HepG2 (cell line): ENCODE measurements around the gene KRT40. TPM values are rescaled to one million over a fixed set of nuclear protein-coding genes. Genes with fewer than 3 reads are reported as not detected.

ENCODE experiments used
- ATAC-seq: fragments of 200-7000 bp; cut with Tn5 transposase; 3 replicates; pipeline ENCODE4 v1.9.1; 2020; ENCODE audit warnings: mild to moderate bottlenecking, moderate library complexity
- BruUV-seq: library from RNA; stranded (reverse); fragments of 400-500 nt; replicated peaks from 2 replicates; lab custom pipeline; 2021; lab: Mats Ljungman, UMichigan
- CTCF ChIA-PET: fragments of 300-600 bp; formaldehyde crosslinking; extraction: SDS; loops from one replicate; lab custom pipeline; 2021; ENCODE audit warnings: low total read pairs, inconsistent platforms, low intra/inter-chr PET ratio; lab: Yijun Ruan, JAX
- POLR2A ChIA-PET: fragments of 350-600 bp; sonication (Branson Sonifier 250); formaldehyde crosslinking; loops from one replicate; lab custom pipeline; 2020; ENCODE audit warnings: antibody characterized with exemption, inconsistent platforms; lab: Yijun Ruan, JAX
- DNase-seq: peaks from one replicate; pipeline ENCODE4 v3.0.0-alpha.2; 2015; ENCODE audit warnings: low spot score
- FAIRE-seq: peaks from 3 replicates; lab custom pipeline; 2011; peaks lifted over from hg19 to GRCh38; lab: Jason Lieb, UNC
- H2AFZ ChIP-seq: one replicate; pipeline ENCODE4 v1.6.1; 2011; ENCODE audit warnings: low read length, inconsistent platforms
- H3K27ac ChIP-seq: fragments of 300-600 bp; 3 replicates; pipeline ENCODE4 v1.8.0; 2011; ENCODE audit warnings: mixed run types, mild to moderate bottlenecking, mixed read lengths, low read length, inconsistent platforms; ENCODE audit not compliant: insufficient read depth; ENCODE audit errors: extremely low read length
- H3K27me3 ChIP-seq, 2 experiments: fragments of 200-600 bp in 1 of 2; 2 replicates in 1 of 2; 3 replicates in 1 of 2; pipeline versions ENCODE4 v1.6.0 to v1.8.0; 2011; ENCODE audit warnings: low read length in 2 of 2, mild to moderate bottlenecking in 2 of 2, moderate library complexity in 2 of 2, inconsistent platforms in 1 of 2; ENCODE audit not compliant: insufficient read depth in 2 of 2, control insufficient read depth in 1 of 2
- H3K36me3 ChIP-seq, 2 experiments: fragments of 200-600 bp in 1 of 2; replicated peaks in 1 of 2; 2 replicates in 1 of 2; 3 replicates in 1 of 2; pipeline versions ENCODE4 v1.5.1 to v1.8.0; 2011; ENCODE audit warnings: low read length in 2 of 2, inconsistent platforms in 1 of 2; ENCODE audit not compliant: insufficient read depth in 2 of 2, control insufficient read depth in 1 of 2
- H3K4me1 ChIP-seq: 2 replicates; pipeline ENCODE4 v1.5.1; 2012; ENCODE audit warnings: low read length, inconsistent platforms; ENCODE audit not compliant: insufficient read depth
- H3K4me2 ChIP-seq: 2 replicates; pipeline ENCODE4 v1.6.0; 2011; ENCODE audit warnings: low read depth, low read length, inconsistent platforms
- H3K4me3 ChIP-seq, 3 experiments: fragments of 200-600 bp in 1 of 3; sonication (generic), shearing (Covaris generic) in 1 of 3; replicated peaks in 1 of 3; 2 replicates each; pipeline ENCODE4 v1.5.1; 2011 to 2016; ENCODE audit warnings: low read length in 3 of 3, inconsistent platforms in 2 of 3, low read depth in 2 of 3, mild to moderate bottlenecking in 2 of 3, control low read depth in 1 of 3, mixed read lengths in 1 of 3; ENCODE audit not compliant: insufficient read depth in 1 of 3
- H3K79me2 ChIP-seq: one replicate; pipeline ENCODE4 v1.6.1; 2011; ENCODE audit warnings: low read length, inconsistent platforms; ENCODE audit not compliant: insufficient read depth
- H3K9ac ChIP-seq: 2 replicates; pipeline ENCODE4 v1.6.0; 2011; ENCODE audit warnings: mild to moderate bottlenecking, low read depth, low read length, inconsistent platforms; ENCODE audit not compliant: insufficient read depth
- H3K9me3 ChIP-seq: 2 replicates; pipeline ENCODE4 v1.5.1; 2012; ENCODE audit warnings: mild to moderate bottlenecking, low read length
- H4K20me1 ChIP-seq: 2 replicates; pipeline ENCODE4 v1.6.0; 2011; ENCODE audit warnings: inconsistent platforms, mild to moderate bottlenecking, low read length, moderate library complexity; ENCODE audit not compliant: insufficient read depth
- EHMT2 ChIP-seq: fragments of 200-600 bp; sonication (generic); IDR thresholded peaks from 2 replicates; pipeline ENCODE4 v1.7.0; 2017; ENCODE audit warnings: antibody characterized with exemption, low read depth, low read length, borderline replicate concordance
- ETV5 ChIP-seq: IDR thresholded peaks from 2 replicates; pipeline ENCODE4 v1.6.1; 2018; ENCODE audit warnings: missing biosample characterization, missing genetic modification reagents, inconsistent platforms, borderline replicate concordance
- GZF1 ChIP-seq: sonication (generic); formaldehyde crosslinking; IDR thresholded peaks from 2 replicates; pipeline ENCODE4 v1.5.1; 2020; ENCODE audit warnings: mild to moderate bottlenecking, missing genetic modification reagents
- JUN ChIP-seq: sonication (generic); formaldehyde crosslinking; IDR thresholded peaks from 2 replicates; pipeline ENCODE4 v1.4.0; 2020; ENCODE audit warnings: mild to moderate bottlenecking, missing genetic modification reagents
- MTF1 ChIP-seq: sonication (generic); formaldehyde crosslinking; IDR thresholded peaks from 2 replicates; pipeline ENCODE4 v1.5.0; 2020; ENCODE audit warnings: missing genetic modification reagents
- NCOR1 ChIP-seq: fragments of 200-600 bp; sonication (generic); IDR thresholded peaks from 2 replicates; pipeline ENCODE4 v1.7.0; 2017; ENCODE audit warnings: antibody characterized with exemption, low read length, borderline replicate concordance
- SAFB2 ChIP-seq: sonication (generic); formaldehyde crosslinking; IDR thresholded peaks from 2 replicates; pipeline ENCODE4 v1.5.1; 2020; ENCODE audit warnings: missing genetic modification reagents, low read depth, mild to moderate bottlenecking, borderline replicate concordance
- SOX13 ChIP-seq, 3 experiments: fragments of 450-650 bp in 1 of 3; sonication (generic) in 1 of 3; formaldehyde crosslinking in 1 of 3; IDR thresholded peaks in 2 of 3; conservative IDR thresholded peaks in 1 of 3; 2 replicates each; pipeline versions ENCODE4 v1.5.0 to v1.6.1; 2016 to 2020; ENCODE audit warnings: antibody characterized with exemption in 1 of 3, mild to moderate bottlenecking in 1 of 3, missing compliant biosample characterization in 1 of 3, missing genetic modification reagents in 1 of 3, moderate library complexity in 1 of 3
- SUZ12 ChIP-seq: fragments of 150-350 bp; IDR thresholded peaks from 2 replicates; pipeline ENCODE4 v1.6.1; 2014; ENCODE audit warnings: low read depth, low read length
- ZNF101 ChIP-seq: sonication (generic); formaldehyde crosslinking; IDR thresholded peaks from 2 replicates; pipeline ENCODE4 v1.4.0; 2020; ENCODE audit warnings: mild to moderate bottlenecking, low read depth, missing genetic modification reagents, borderline replicate concordance
- ZNF296 ChIP-seq: sonication (generic); formaldehyde crosslinking; conservative IDR thresholded peaks from 2 replicates; pipeline ENCODE4 v1.5.0; 2020; ENCODE audit warnings: mild to moderate bottlenecking, missing genetic modification reagents
- ZNF615 ChIP-seq: sonication (generic); formaldehyde crosslinking; IDR thresholded peaks from 2 replicates; pipeline ENCODE4 v1.5.0; 2020; ENCODE audit warnings: mild to moderate bottlenecking, missing genetic modification reagents, borderline replicate concordance
- ZNF619 ChIP-seq: sonication (generic); formaldehyde crosslinking; IDR thresholded peaks from 2 replicates; pipeline ENCODE4 v1.4.0; 2020; ENCODE audit warnings: mild to moderate bottlenecking, missing genetic modification reagents
- ZNF674 ChIP-seq: sonication (generic); formaldehyde crosslinking; IDR thresholded peaks from 2 replicates; pipeline ENCODE4 v1.5.0; 2020; ENCODE audit warnings: low read depth, mild to moderate bottlenecking, missing genetic modification reagents
- ZSCAN30 ChIP-seq: sonication (generic); formaldehyde crosslinking; IDR thresholded peaks from 2 replicates; pipeline ENCODE4 v1.5.0; 2020; ENCODE audit warnings: mild to moderate bottlenecking, missing genetic modification reagents
- WGBS: methylation state at CpG from one replicate; pipeline ENCODE4 v1.1.6; 2017; ENCODE audit warnings: low lambda C conversion rate; 5-methylcytosine and 5-hydroxymethylcytosine counted together
- in situ Hi-C: cut with HindIII; loops from 2 replicates; pipeline ENCODE4 v1.10.0; 2017; ENCODE audit warnings: low pct_unique_long_range_greater_than_20kb; ENCODE audit not compliant: extremely low pct_ligation_motif_present
- intact Hi-C: fragments of 100-400 bp; cut with micrococcal nuclease; formaldehyde crosslinking; loops from one replicate; pipeline ENCODE4 v1.10.0; 2022; ENCODE audit not compliant: unreplicated experiment
- polyA plus RNA-seq, 8 experiments: library from polyadenylated mRNA; depleted of rRNA in 3 of 8; stranded (reverse) in 7 of 8; unstranded in 1 of 8; fragments of >200 nt; fragmentation: Illumina TruSeq in 4 of 8; extraction: Trizol in 4 of 8; gene quantifications; 2 replicates each; pipeline versions ENCODE4 v1.2.1 to v1.2.3, GENCODE V29; 2011 to 2016; ENCODE audit warnings: low read depth in 4 of 8, missing spikeins in 1 of 8, mixed read lengths in 1 of 8; ENCODE audit not compliant: insufficient read depth in 1 of 8
- total RNA-seq, 5 experiments: library from RNA; depleted of rRNA; stranded (reverse); fragments of >200 nt; fragmentation: Illumina TruSeq; extraction: Trizol; gene quantifications; 2 replicates each; pipeline ENCODE4 v1.2.3, GENCODE V29; 2016; ENCODE audit warnings: low read depth in 1 of 5
- TF ChIP-seq, protein P1 (sequence below): sonication (generic); formaldehyde crosslinking; IDR thresholded peaks from 2 replicates; pipeline ENCODE4 v1.4.0; 2020; ENCODE audit warnings: mild to moderate bottlenecking, low read depth, missing genetic modification reagents
- TF ChIP-seq, protein P2 (sequence below): sonication (generic); formaldehyde crosslinking; IDR thresholded peaks from 2 replicates; pipeline ENCODE4 v1.4.0; 2020; ENCODE audit warnings: missing genetic modification reagents, borderline replicate concordance
- TF ChIP-seq, protein P3 (sequence below): sonication (generic); formaldehyde crosslinking; IDR thresholded peaks from 2 replicates; pipeline ENCODE4 v1.5.0; 2020; ENCODE audit warnings: mild to moderate bottlenecking, missing genetic modification reagents

Gene KRT40
- total and polyA plus RNA-seq, 2 of the 13 experiments (the other 11 are each of a cell fraction or from before 2014, with no cell fraction given): not detected

DNA sequence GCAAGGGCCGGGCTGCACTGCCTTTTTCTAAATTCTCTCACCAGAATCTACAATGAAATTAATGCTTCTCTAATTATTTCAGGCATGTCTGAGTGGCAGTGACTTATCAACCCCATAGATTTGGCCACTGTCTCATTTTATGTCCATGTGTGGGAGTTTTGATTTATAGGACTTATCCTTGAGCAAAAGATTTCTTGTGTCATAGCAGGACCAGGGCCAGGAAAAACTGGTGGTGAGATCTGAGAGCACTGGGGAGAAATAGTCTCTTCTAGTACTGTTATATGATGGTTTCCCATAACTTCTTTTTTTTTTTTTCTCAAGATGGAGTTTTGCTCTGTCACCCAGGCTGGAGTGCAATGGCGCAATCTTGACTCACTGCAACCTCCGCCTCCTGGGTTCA, 45.1 kb downstream of the KRT40 start:
- H3K36me3 ChIP-seq: no peaks in the 10 kb centered on the region
- DNase-seq: no peak
- intact Hi-C loops: no loop called here
- TF ChIP-seq ZNF296 (CRISPR knock-in tag) (no peak), ZNF101 (CRISPR knock-in tag) (no peak), MTF1 (CRISPR knock-in tag) (no peak), SUZ12 (no peak), ZNF619 (no peak), EHMT2 (no peak), JUN (CRISPR knock-in tag) (no peak), ZNF674 (no peak), ZNF615 (CRISPR knock-in tag) (no peak), ETV5 (no peak), SAFB2 (CRISPR knock-in tag) (no peak), NCOR1 (no peak), ZSCAN30 (CRISPR knock-in tag) (no peak), SOX13 (IDR thresholded peaks at IDR 0.05) (no peak), SOX13 (CRISPR knock-in tag; conservative IDR thresholded peaks at IDR 0.05 in 1 of 2, IDR thresholded peaks at IDR 0.05 in 1 of 2) (no peak), GZF1 (no peak)
- TF ChIP-seq, protein P1, sequence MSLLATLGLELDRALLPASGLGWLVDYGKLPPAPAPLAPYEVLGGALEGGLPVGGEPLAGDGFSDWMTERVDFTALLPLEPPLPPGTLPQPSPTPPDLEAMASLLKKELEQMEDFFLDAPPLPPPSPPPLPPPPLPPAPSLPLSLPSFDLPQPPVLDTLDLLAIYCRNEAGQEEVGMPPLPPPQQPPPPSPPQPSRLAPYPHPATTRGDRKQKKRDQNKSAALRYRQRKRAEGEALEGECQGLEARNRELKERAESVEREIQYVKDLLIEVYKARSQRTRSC: no peak
- TF ChIP-seq, protein P2, sequence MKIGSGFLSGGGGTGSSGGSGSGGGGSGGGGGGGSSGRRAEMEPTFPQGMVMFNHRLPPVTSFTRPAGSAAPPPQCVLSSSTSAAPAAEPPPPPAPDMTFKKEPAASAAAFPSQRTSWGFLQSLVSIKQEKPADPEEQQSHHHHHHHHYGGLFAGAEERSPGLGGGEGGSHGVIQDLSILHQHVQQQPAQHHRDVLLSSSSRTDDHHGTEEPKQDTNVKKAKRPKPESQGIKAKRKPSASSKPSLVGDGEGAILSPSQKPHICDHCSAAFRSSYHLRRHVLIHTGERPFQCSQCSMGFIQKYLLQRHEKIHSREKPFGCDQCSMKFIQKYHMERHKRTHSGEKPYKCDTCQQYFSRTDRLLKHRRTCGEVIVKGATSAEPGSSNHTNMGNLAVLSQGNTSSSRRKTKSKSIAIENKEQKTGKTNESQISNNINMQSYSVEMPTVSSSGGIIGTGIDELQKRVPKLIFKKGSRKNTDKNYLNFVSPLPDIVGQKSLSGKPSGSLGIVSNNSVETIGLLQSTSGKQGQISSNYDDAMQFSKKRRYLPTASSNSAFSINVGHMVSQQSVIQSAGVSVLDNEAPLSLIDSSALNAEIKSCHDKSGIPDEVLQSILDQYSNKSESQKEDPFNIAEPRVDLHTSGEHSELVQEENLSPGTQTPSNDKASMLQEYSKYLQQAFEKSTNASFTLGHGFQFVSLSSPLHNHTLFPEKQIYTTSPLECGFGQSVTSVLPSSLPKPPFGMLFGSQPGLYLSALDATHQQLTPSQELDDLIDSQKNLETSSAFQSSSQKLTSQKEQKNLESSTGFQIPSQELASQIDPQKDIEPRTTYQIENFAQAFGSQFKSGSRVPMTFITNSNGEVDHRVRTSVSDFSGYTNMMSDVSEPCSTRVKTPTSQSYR: no peak
- TF ChIP-seq, protein P3, sequence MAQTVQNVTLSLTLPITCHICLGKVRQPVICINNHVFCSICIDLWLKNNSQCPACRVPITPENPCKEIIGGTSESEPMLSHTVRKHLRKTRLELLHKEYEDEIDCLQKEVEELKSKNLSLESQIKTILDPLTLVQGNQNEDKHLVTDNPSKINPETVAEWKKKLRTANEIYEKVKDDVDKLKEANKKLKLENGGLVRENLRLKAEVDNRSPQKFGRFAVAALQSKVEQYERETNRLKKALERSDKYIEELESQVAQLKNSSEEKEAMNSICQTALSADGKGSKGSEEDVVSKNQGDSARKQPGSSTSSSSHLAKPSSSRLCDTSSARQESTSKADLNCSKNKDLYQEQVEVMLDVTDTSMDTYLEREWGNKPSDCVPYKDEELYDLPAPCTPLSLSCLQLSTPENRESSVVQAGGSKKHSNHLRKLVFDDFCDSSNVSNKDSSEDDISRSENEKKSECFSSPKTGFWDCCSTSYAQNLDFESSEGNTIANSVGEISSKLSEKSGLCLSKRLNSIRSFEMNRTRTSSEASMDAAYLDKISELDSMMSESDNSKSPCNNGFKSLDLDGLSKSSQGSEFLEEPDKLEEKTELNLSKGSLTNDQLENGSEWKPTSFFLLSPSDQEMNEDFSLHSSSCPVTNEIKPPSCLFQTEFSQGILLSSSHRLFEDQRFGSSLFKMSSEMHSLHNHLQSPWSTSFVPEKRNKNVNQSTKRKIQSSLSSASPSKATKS (CRISPR knock-in tag): no peak
- H3K4me3 ChIP-seq: no peak overlapping the region
- BruUV-seq: no TSS peak
- POLR2A ChIA-PET: no interaction called here
- FAIRE-seq: no peak
- no peaks in the 10 kb centered on the region for H3K9me3 ChIP-seq
- H3K9ac ChIP-seq: no peak overlapping the region
- H2AFZ ChIP-seq: no peak overlapping the region
- 100% methylated on average over 3 of the region's 3 CpGs for WGBS
- in situ Hi-C loops: no loop called here
- no peaks in the 10 kb centered on the region for H3K27me3 ChIP-seq
- no peak overlapping the region for H3K4me2 ChIP-seq
- CTCF ChIA-PET: no interaction called here
- H3K27ac ChIP-seq: no peak overlapping the region
- peaks cover 47% of the 10 kb centered on the region for H3K4me1 ChIP-seq
- ATAC-seq: no peak
- H4K20me1 ChIP-seq: no peaks in the 10 kb centered on the region
- H3K79me2 ChIP-seq: peaks cover 3% of the 10 kb centered on the region
